Stomach (tissue), 4 donors: ENCODE measurements around the gene RNF149.

Source experiments
- CTCF ChIP-seq, 7 experiments: fragments of 450-650 bp in 4 of 7; fragments of 200-600 bp in 3 of 7; sonication (generic) in 3 of 7; IDR thresholded peaks; one replicate each; pipeline ENCODE4 v1.5.1; 2016 to 2019; ENCODE audit warnings: antibody characterized with exemption in 7 of 7, control low read depth in 2 of 7, mild to moderate bottlenecking in 1 of 7
- EP300 ChIP-seq: sonication (generic); formaldehyde crosslinking; IDR thresholded peaks from one replicate; pipeline ENCODE4 v1.6.1; 2017; ENCODE audit warnings: antibody characterized with exemption
- POLR2A ChIP-seq, 4 donors: fragments of 450-650 bp; IDR thresholded peaks; one replicate each; pipeline ENCODE4 v1.6.1; 2016; ENCODE audit warnings: antibody characterized with exemption in 4 of 4, control low read depth in 2 of 4, mild to moderate bottlenecking in 1 of 4, moderate library complexity in 1 of 4
- POLR2AphosphoS5 ChIP-seq, 3 donors: sonication (generic); formaldehyde crosslinking; IDR thresholded peaks; one replicate each; pipeline ENCODE4 v1.6.1; 2016; ENCODE audit warnings: antibody characterized with exemption in 3 of 3

DNA sequence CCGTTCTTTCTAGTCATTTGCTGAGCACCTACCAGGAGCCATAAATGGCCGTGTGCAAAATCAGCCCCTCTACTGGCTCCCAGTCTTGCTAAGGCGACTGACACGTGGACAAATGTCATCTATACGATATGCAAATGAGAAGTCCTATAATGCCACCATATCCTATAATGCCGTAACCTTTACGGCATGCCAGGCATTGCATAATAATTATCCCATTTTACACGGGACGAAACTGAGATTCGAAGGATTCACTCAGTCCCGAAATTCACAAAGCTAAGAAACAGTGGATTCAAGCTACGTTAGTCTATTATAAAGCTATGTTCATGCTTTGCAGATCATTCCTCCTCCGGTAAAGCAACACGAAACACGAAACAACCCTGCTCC, 34.1 kb upstream of the RNF149 start:
- no peak for TF ChIP-seq CTCF (IDR thresholded peaks at IDR 0.05)
- no peak for TF ChIP-seq POLR2A (IDR thresholded peaks at IDR 0.05)
- TF ChIP-seq POLR2AphosphoS5 (IDR thresholded peaks at IDR 0.05), result no peak
- no peak for TF ChIP-seq EP300
